HUES6 (cell line): ENCODE measurements around the gene NID1.
"Not testable (repeated sequence)": the region's sequence is repeated elsewhere in the genome, so short reads cannot be mapped to it uniquely, and the experiment has no call there.

ENCODE experiments used
- H3K27ac ChIP-seq: 2 replicates; pipeline ENCODE4 v1.7.0; 2013; ENCODE audit warnings: low read depth, mild to moderate bottlenecking, low read length, inconsistent platforms
- H3K27me3 ChIP-seq: 2 replicates; pipeline ENCODE4 v1.6.1; 2013; ENCODE audit warnings: low read length; ENCODE audit not compliant: control insufficient read depth, insufficient read depth
- H3K36me3 ChIP-seq: 2 replicates; pipeline ENCODE4 v1.6.1; 2013; ENCODE audit warnings: low read length; ENCODE audit not compliant: control insufficient read depth, insufficient read depth
- H3K4me1 ChIP-seq: 2 replicates; pipeline ENCODE4 v1.6.1; 2013; ENCODE audit warnings: low read length; ENCODE audit not compliant: control insufficient read depth, insufficient read depth
- H3K4me3 ChIP-seq: 2 replicates; pipeline ENCODE4 v1.5.1; 2013; ENCODE audit warnings: low read depth, low read length
- H3K9ac ChIP-seq: one replicate; pipeline ENCODE4 v1.6.1; 2013; ENCODE audit warnings: mild to moderate bottlenecking, low read length
- H3K9me3 ChIP-seq: 2 replicates; pipeline ENCODE4 v1.6.1; 2013; ENCODE audit warnings: low read depth, low read length; ENCODE audit not compliant: control insufficient read depth, insufficient read depth

The NID1 gene

DNA sequence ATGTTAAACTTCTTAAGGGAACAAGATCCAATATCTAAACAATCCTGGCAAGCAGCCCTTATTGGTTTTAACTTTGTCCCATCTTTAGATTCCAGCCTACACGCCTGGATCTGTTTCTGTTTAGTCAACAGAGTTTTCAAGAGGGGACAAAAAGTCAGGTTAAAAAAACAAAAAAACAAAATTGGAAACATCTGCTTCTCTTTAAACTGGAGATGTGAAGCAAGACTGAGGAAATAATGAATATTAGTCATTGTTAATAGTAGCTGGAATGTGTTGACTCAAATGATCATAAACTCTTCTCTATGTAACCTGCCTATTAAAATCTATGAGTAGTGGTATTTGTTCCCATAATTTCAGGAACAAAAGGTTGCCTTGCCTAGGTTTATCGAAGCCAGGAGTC, 55.0 kb downstream of the NID1 start:
- H3K4me3 ChIP-seq: no peak overlapping the region
- no peak overlapping the region for H3K9ac ChIP-seq
- H3K27ac ChIP-seq: no peak overlapping the region

GRCh38 chr1:236009191-236009590, 55.7 kb downstream of the NID1 start:
- no peak overlapping the region for H3K4me3 ChIP-seq
- H3K9me3 ChIP-seq: no peaks in the 10 kb centered on the region
- H3K4me1 ChIP-seq: no peaks in the 10 kb centered on the region
- no peak overlapping the region for H3K9ac ChIP-seq
- peaks cover 4% of the 10 kb centered on the region; the same call in 1 of the 2 replicates for H3K36me3 ChIP-seq
- H3K27me3 ChIP-seq: no peaks in the 10 kb centered on the region
- H3K27ac ChIP-seq: no peak overlapping the region

More for the DNA sequence above, 55.0 kb downstream of the NID1 start:
- Histone ChIP-seq H3K4me1 (no peaks in the 10 kb centered on the region), H3K36me3 (peaks cover 4% of the 10 kb centered on the region; the same call in 1 of the 2 replicates), H3K27me3 (no peaks in the 10 kb centered on the region), H3K9me3 (no peaks in the 10 kb centered on the region)

DNA sequence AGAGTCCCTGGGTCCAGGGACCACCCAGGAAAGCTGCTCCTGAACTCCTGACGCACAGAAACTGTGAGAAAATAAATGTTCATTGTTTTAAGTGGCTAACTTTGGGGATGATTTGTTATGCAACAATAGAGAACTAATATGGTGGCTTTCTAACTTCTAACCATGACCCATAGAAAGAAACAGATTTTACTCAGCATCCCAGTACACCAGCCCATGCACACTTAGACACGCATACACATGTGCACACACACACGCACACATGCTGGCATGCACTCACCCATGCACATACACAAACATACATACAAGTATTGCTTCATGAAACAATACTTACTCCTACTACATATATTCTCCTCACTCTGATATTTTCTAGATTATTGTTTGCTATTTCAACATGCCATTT, 57.1 kb downstream of the NID1 start:
- Histone ChIP-seq H3K9ac (no peak overlapping the region), H3K27ac (no peak overlapping the region), H3K4me1 (peaks cover under 1% of the 10 kb centered on the region; the same call in 1 of the 2 replicates), H3K4me3 (no peak overlapping the region), H3K27me3 (no peaks in the 10 kb centered on the region), H3K9me3 (no peaks in the 10 kb centered on the region), H3K36me3 (peaks cover 4% of the 10 kb centered on the region; the same call in 1 of the 2 replicates)

- H3K9me3 ChIP-seq, H3K27me3 ChIP-seq, H3K36me3 ChIP-seq, H3K9ac ChIP-seq, H3K4me3 ChIP-seq, H3K27ac ChIP-seq: not testable (repeated sequence)
- H3K4me1 ChIP-seq: peaks cover 24% of the 10 kb centered on the region; the same call in 1 of the 2 replicates
Observed at GRCh38 chr1:236003058-236003457, 61.8 kb downstream of the NID1 start.

DNA sequence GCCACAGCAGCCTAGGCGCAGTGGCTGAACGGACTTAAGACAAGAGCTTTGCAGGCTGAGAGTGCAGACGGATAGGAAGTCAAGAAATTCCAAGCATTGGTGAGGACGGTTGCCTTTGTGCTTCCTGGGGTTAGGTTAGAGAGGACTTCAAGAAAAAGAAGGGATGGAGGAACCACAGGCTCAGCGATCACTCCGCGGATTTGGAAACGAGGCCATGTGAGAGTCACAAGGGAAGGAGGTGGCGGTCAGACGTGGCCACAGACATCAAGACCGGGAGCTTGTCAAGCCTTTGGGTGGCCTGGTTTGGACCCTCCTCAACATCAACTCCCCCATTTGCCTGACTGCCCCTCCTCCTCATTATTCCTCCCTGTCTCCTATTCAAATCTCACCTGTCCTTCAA, 62.3 kb downstream of the NID1 start:
- H3K4me3 ChIP-seq: no peak overlapping the region
- peaks cover 24% of the 10 kb centered on the region; the same call in 1 of the 2 replicates for H3K4me1 ChIP-seq
- no peaks in the 10 kb centered on the region for H3K9me3 ChIP-seq
- no peaks in the 10 kb centered on the region for H3K36me3 ChIP-seq
- H3K27ac ChIP-seq: no peak overlapping the region
- H3K27me3 ChIP-seq: no peaks in the 10 kb centered on the region
- no peak overlapping the region for H3K9ac ChIP-seq

GRCh38 chr1:236002025-236002390, 62.9 kb downstream of the NID1 start:
- H3K4me1 ChIP-seq: peaks cover 24% of the 10 kb centered on the region; the same call in 1 of the 2 replicates
- H3K9ac ChIP-seq: no peak overlapping the region
- H3K4me3 ChIP-seq: no peak overlapping the region
- no peaks in the 10 kb centered on the region for H3K9me3 ChIP-seq
- no peaks in the 10 kb centered on the region for H3K36me3 ChIP-seq
- no peak overlapping the region for H3K27ac ChIP-seq
- H3K27me3 ChIP-seq: no peaks in the 10 kb centered on the region

- H3K27me3 ChIP-seq: no peaks in the 10 kb centered on the region
- no peaks in the 10 kb centered on the region for H3K9me3 ChIP-seq
- no peak overlapping the region for H3K9ac ChIP-seq
- H3K4me1 ChIP-seq: peaks cover 24% of the 10 kb centered on the region; the same call in 1 of the 2 replicates
- H3K4me3 ChIP-seq: no peak overlapping the region
- no peaks in the 10 kb centered on the region for H3K36me3 ChIP-seq
- H3K27ac ChIP-seq: no peak overlapping the region
Observed at GRCh38 chr1:236000781-236001180, 64.1 kb downstream of the NID1 start.

GRCh38 chr1:235999259-235999925, 65.5 kb downstream of the NID1 start:
- H3K27ac ChIP-seq: peak overlapping the region; percentile 61; the same call in 1 of the 2 replicates

DNA sequence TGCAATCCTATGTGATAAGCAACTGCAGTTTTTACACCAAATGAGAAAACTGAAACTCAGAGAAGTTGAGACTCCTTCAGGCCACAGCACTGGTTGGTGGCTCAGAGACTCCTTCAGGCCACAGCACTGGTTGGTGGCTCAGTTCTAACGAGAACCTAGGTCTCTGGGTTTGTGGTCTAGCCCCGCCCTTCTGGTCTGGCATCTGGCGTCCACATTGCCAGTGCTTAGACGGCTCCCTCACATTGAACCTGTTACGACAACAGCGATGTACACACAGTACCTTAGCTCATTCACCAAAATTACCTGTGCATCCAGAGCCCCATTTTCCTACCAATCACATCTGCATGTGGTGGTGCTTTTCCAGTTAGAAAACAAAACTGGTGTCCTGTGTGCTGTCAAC, 66.1 kb downstream of the NID1 start:
- Histone ChIP-seq H3K4me1 (peaks cover 24% of the 10 kb centered on the region; the same call in 1 of the 2 replicates), H3K9ac (no peak overlapping the region), H3K9me3 (no peaks in the 10 kb centered on the region), H3K27me3 (no peaks in the 10 kb centered on the region), H3K4me3 (no peak overlapping the region), H3K27ac (peak overlapping the region; percentile 61; the same call in 1 of the 2 replicates), H3K36me3 (no peaks in the 10 kb centered on the region)

More at GRCh38 chr1:235999259-235999925, 65.5 kb downstream of the NID1 start:
- H3K4me3 ChIP-seq: no peak overlapping the region
- H3K27me3 ChIP-seq: no peaks in the 10 kb centered on the region
- peaks cover 24% of the 10 kb centered on the region; the same call in 1 of the 2 replicates for H3K4me1 ChIP-seq
- H3K9ac ChIP-seq: no peak overlapping the region
- no peaks in the 10 kb centered on the region for H3K9me3 ChIP-seq
- H3K36me3 ChIP-seq: no peaks in the 10 kb centered on the region

GRCh38 chr1:235997931-235998330, 67.0 kb downstream of the NID1 start:
- Histone ChIP-seq H3K9me3 (no peaks in the 10 kb centered on the region), H3K9ac (no peak overlapping the region), H3K27me3 (no peaks in the 10 kb centered on the region), H3K27ac (no peak overlapping the region), H3K4me3 (no peak overlapping the region), H3K36me3 (no peaks in the 10 kb centered on the region), H3K4me1 (peaks cover 24% of the 10 kb centered on the region; the same call in 1 of the 2 replicates)

- Histone ChIP-seq H3K27ac (no peak overlapping the region), H3K9me3 (no peaks in the 10 kb centered on the region), H3K9ac (no peak overlapping the region), H3K27me3 (no peaks in the 10 kb centered on the region), H3K36me3 (no peaks in the 10 kb centered on the region), H3K4me3 (no peak overlapping the region), H3K4me1 (peaks cover 18% of the 10 kb centered on the region; the same call in 1 of the 2 replicates)
Observed at GRCh38 chr1:235997049-235997448, 67.8 kb downstream of the NID1 start.
